NT2/D1 (cell line): Measurements from ENCODE around the gene TIMM13.
"Not testable (repeated sequence)": the region's sequence is repeated elsewhere in the genome, so short reads cannot be mapped to it uniquely, and the experiment has no call there.

Experiments used
- SUZ12 ChIP-seq: IDR thresholded peaks from 2 replicates; pipeline ENCODE4 v1.6.1; 2011; ENCODE audit not compliant: insufficient read length, insufficient read depth; ENCODE audit errors: extremely low read depth
- YY1 ChIP-seq: IDR thresholded peaks from 2 replicates; pipeline ENCODE4 v1.6.1; 2011; ENCODE audit not compliant: insufficient read length, insufficient read depth
- ZNF274 ChIP-seq: IDR thresholded peaks from 2 replicates; pipeline ENCODE4 v1.6.1; 2011; ENCODE audit warnings: mild to moderate bottlenecking, low read depth, low read length

- not testable (repeated sequence) for TF ChIP-seq ZNF274, SUZ12, YY1
These were observed 30.2 kb downstream of the TIMM13 start for GRCh38 chr19:2397173-2397572.
